Subcutaneous abdominal adipose tissue (tissue), 5 donors: ENCODE results near the gene TMC6.

Source experiments
- H3K27ac ChIP-seq: one replicate; pipeline ENCODE4 v1.7.0; 2013; ENCODE audit warnings: low read depth, mild to moderate bottlenecking, inconsistent platforms, low read length, moderate library complexity
- H3K27me3 ChIP-seq, 5 donors: one replicate each; pipeline ENCODE4 v1.7.0; 2013; ENCODE audit warnings: low read length in 5 of 5, inconsistent platforms in 1 of 5; ENCODE audit not compliant: control insufficient read depth in 5 of 5, insufficient read depth in 4 of 5
- H3K36me3 ChIP-seq, 5 donors: one replicate each; pipeline ENCODE4 v1.7.0; 2013; ENCODE audit warnings: low read length in 5 of 5; ENCODE audit not compliant: control insufficient read depth in 5 of 5, insufficient read depth in 5 of 5
- H3K4me1 ChIP-seq, 5 donors: one replicate each; pipeline ENCODE4 v1.7.0; 2013; ENCODE audit warnings: low read length in 5 of 5, mild to moderate bottlenecking in 3 of 5, moderate library complexity in 1 of 5; ENCODE audit not compliant: control insufficient read depth in 5 of 5, insufficient read depth in 5 of 5
- H3K4me3 ChIP-seq, 5 donors: one replicate each; pipeline ENCODE4 v1.7.0; 2013; ENCODE audit warnings: low read length in 5 of 5, low read depth in 1 of 5
- H3K9ac ChIP-seq, 5 donors: one replicate each; pipeline ENCODE4 v1.7.0; 2013; ENCODE audit warnings: low read length in 5 of 5, mild to moderate bottlenecking in 4 of 5, moderate library complexity in 3 of 5
- H3K9me3 ChIP-seq, 5 donors: one replicate each; pipeline ENCODE4 v1.7.0; 2013; ENCODE audit warnings: low read length in 5 of 5; ENCODE audit not compliant: control insufficient read depth in 5 of 5
- donor health status: healthy.
- donor health status: healthy.
- donor health status: healthy.
- donor health status: healthy.
- donor health status: healthy.

The TMC6 gene

GRCh38 chr17:78154903-78155811 is 26.6 kb upstream of the TMC6 start:
- Histone ChIP-seq H3K9me3 (no peaks in the 10 kb centered on the region), H3K9ac (no peak overlapping the region), H3K4me3 (no peak overlapping the region), H3K27ac (no peak overlapping the region), H3K27me3 (no peaks in the 10 kb centered on the region), H3K4me1 (peaks cover 0 to 19% (median 17%) of the 10 kb centered on the region in 5 donors), H3K36me3 (no peaks in the 10 kb centered on the region)

GRCh38 chr17:78151514-78152008 is 23.0 kb upstream of the TMC6 start:
- Histone ChIP-seq H3K27ac (no peak overlapping the region), H3K36me3 (no peaks in the 10 kb centered on the region), H3K4me1 (peaks cover 0 to 17% (median 10%) of the 10 kb centered on the region in 5 donors), H3K9me3 (no peaks in the 10 kb centered on the region), H3K9ac (no peak overlapping the region), H3K27me3 (no peaks in the 10 kb centered on the region), H3K4me3 (no peak overlapping the region)

GRCh38 chr17:78148286-78149016 is 19.9 kb upstream of the TMC6 start:
- Histone ChIP-seq H3K9me3 (no peaks in the 10 kb centered on the region), H3K36me3 (no peaks in the 10 kb centered on the region), H3K4me3 (no peak overlapping the region), H3K4me1 (peaks cover 16 to 42% (median 35%) of the 10 kb centered on the region in 5 donors), H3K27me3 (no peaks in the 10 kb centered on the region), H3K9ac (no peak overlapping the region), H3K27ac (no peak overlapping the region)

- no peaks in the 10 kb centered on the region for H3K27me3 ChIP-seq
- no peak overlapping the region for H3K27ac ChIP-seq
- no peaks in the 10 kb centered on the region for H3K9me3 ChIP-seq
- no peak overlapping the region for H3K4me3 ChIP-seq
- no peak overlapping the region for H3K9ac ChIP-seq
- no peaks in the 10 kb centered on the region for H3K36me3 ChIP-seq
- H3K4me1 ChIP-seq, result peaks cover 16 to 44% (median 39%) of the 10 kb centered on the region in 5 donors
Measured at GRCh38 chr17:78147315-78147998, 18.9 kb upstream of the TMC6 start.

DNA sequence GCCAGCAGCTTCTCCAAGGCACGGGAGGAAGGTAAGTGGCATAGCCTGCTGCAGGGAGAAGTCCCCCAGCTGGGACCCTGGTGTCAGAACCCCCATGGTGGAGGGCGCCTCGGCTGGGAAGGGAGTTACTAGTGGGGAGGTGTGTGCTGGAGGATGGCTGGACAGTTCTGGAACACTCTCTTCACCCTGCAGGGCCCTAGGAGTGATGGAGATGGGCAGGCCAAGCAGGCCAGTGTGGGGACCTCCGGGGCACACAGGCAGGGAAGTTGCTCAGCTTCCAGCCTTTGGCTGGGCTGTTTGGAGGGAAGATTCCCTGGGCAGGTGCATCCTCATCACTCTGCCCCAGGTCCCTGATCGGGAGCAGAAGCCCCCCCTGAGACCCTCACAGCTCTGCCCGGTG is 18.3 kb upstream of the TMC6 start:
- H3K27ac ChIP-seq, result no peak overlapping the region
- no peaks in the 10 kb centered on the region for H3K36me3 ChIP-seq
- no peak overlapping the region for H3K9ac ChIP-seq
- H3K4me3 ChIP-seq, result no peak overlapping the region
- H3K27me3 ChIP-seq, result no peaks in the 10 kb centered on the region
- H3K4me1 ChIP-seq, result peaks cover 16 to 49% (median 38%) of the 10 kb centered on the region in 5 donors
- H3K9me3 ChIP-seq, result no peaks in the 10 kb centered on the region

GRCh38 chr17:78146471-78146869 is 17.9 kb upstream of the TMC6 start:
- Histone ChIP-seq H3K4me3 (no peak overlapping the region), H3K27me3 (no peaks in the 10 kb centered on the region), H3K27ac (no peak overlapping the region), H3K4me1 (peaks cover 17 to 49% (median 38%) of the 10 kb centered on the region in 5 donors), H3K9me3 (no peaks in the 10 kb centered on the region), H3K36me3 (peaks cover 0 to under 1% (median 0%) of the 10 kb centered on the region in 5 donors), H3K9ac (no peak overlapping the region)

GRCh38 chr17:78144736-78145641 is 16.4 kb upstream of the TMC6 start:
- no peaks in the 10 kb centered on the region for H3K27me3 ChIP-seq
- H3K9me3 ChIP-seq, result no peaks in the 10 kb centered on the region
- H3K27ac ChIP-seq, result peak overlapping the region; percentile 86
- peak overlapping the region in 4 of 5 donors; percentile 7 to 57 (median 30) for H3K9ac ChIP-seq
- H3K4me3 ChIP-seq, result peak overlapping the region in 4 of 5 donors; percentile 9 to 49 (median 29)
- H3K4me1 ChIP-seq, result peaks cover 17 to 59% (median 49%) of the 10 kb centered on the region in 5 donors
- peaks cover 0 to 3% (median 0%) of the 10 kb centered on the region in 5 donors for H3K36me3 ChIP-seq

GRCh38 chr17:78144147-78144719 is 15.7 kb upstream of the TMC6 start:
- Histone ChIP-seq H3K27me3 (no peaks in the 10 kb centered on the region), H3K27ac (peak overlapping the region; percentile 86), H3K9me3 (no peaks in the 10 kb centered on the region), H3K9ac (peak overlapping the region in 4 of 5 donors; percentile 7 to 57 (median 38)), H3K4me3 (peak overlapping the region in 4 of 5 donors; percentile 9 to 49 (median 29)), H3K4me1 (peaks cover 17 to 60% (median 49%) of the 10 kb centered on the region in 5 donors), H3K36me3 (peaks cover 0 to 3% (median 0%) of the 10 kb centered on the region in 5 donors)
